DLD1 (cell line): ENCODE data around the gene COL4A3.
"Not testable (repeated sequence)": the region's sequence is repeated elsewhere in the genome, so short reads cannot be mapped to it uniquely, and the experiment has no call there.

ENCODE experiments used
- in situ Hi-C: cut with HindIII; loops from 2 replicates; pipeline ENCODE4 v1.10.0; 2017; ENCODE audit warnings: low sequenced_read_pairs

Gene COL4A3

GRCh38 chr2:227154986-227155774 lies 9.2 kb upstream of the COL4A3 start:
- in situ Hi-C loops = no loop called here

GRCh38 chr2:227160164-227160563 lies 4.3 kb upstream of the COL4A3 start:
- in situ Hi-C loops = no loop called here

- in situ Hi-C loops = no loop called here
These were observed 2.5 kb upstream of the COL4A3 start for GRCh38 chr2:227161947-227162346.

GRCh38 chr2:227163485-227163997 lies 883 bp upstream of the COL4A3 start:
- in situ Hi-C loops = no loop called here

- in situ Hi-C loops = no loop called here
These were observed 403 bp downstream of the COL4A3 start for GRCh38 chr2:227164763-227165291.

- in situ Hi-C loops = not testable (repeated sequence)
These were observed 7.4 kb downstream of the COL4A3 start for GRCh38 chr2:227171779-227172178.

- in situ Hi-C loops = no loop called here
These were observed 13.3 kb downstream of the COL4A3 start for GRCh38 chr2:227177592-227178336.

GRCh38 chr2:227179988-227180685 lies 15.7 kb downstream of the COL4A3 start:
- in situ Hi-C loops = no loop called here

- in situ Hi-C loops = no loop called here
These were observed 16.3 kb downstream of the COL4A3 start for GRCh38 chr2:227180770-227181169.

- in situ Hi-C loops = no loop called here
These were observed 18.3 kb downstream of the COL4A3 start for GRCh38 chr2:227182765-227183164.

GRCh38 chr2:227183657-227184367 lies 19.4 kb downstream of the COL4A3 start:
- in situ Hi-C loops = no loop called here

GRCh38 chr2:227185615-227186232 lies 21.3 kb downstream of the COL4A3 start:
- in situ Hi-C loops = no loop called here

- in situ Hi-C loops = no loop called here
These were observed 22.3 kb downstream of the COL4A3 start for GRCh38 chr2:227186751-227187150.

GRCh38 chr2:227188292-227188691 lies 23.9 kb downstream of the COL4A3 start:
- in situ Hi-C loops = no loop called here

GRCh38 chr2:227191367-227191766 lies 26.9 kb downstream of the COL4A3 start:
- in situ Hi-C loops = no loop called here

- in situ Hi-C loops = no loop called here
These were observed 28.1 kb downstream of the COL4A3 start for GRCh38 chr2:227192491-227192890.

- in situ Hi-C loops = no loop called here
These were observed 29.8 kb downstream of the COL4A3 start for GRCh38 chr2:227194219-227194618.

- in situ Hi-C loops = no loop called here
These were observed 34.4 kb downstream of the COL4A3 start for GRCh38 chr2:227198866-227199265.

- in situ Hi-C loops = no loop called here
These were observed 37.3 kb downstream of the COL4A3 start for GRCh38 chr2:227201771-227202170.

- in situ Hi-C loops = no loop called here
These were observed 40.0 kb downstream of the COL4A3 start for GRCh38 chr2:227204452-227204851.
